C4-2B (cell line): ENCODE measurements around the gene ZPR1.

Experiments
- CTCF ChIP-seq: fragments of 450-650 bp; conservative IDR thresholded peaks from 2 replicates; pipeline ENCODE4 v1.5.1; 2017; ENCODE audit warnings: mild to moderate bottlenecking
- ZFX ChIP-seq: fragments of 450-650 bp; IDR thresholded peaks from 2 replicates; pipeline ENCODE4 v1.6.1; 2017

- TF ChIP-seq CTCF = no peak
- no peak for TF ChIP-seq ZFX
Observed at GRCh38 chr11:116823031-116823843, 35.4 kb upstream of the ZPR1 start, which contains the start of gene APOA4.
